HG03571 (cell line): ENCODE measurements around the gene MAP3K3.

Experiments used
- ATAC-seq: cut with Tn5 transposase; IDR thresholded peaks from one replicate; pipeline ENCODE4 v1.9.1; 2021; ENCODE audit not compliant: unreplicated experiment

MAP3K3 gene

GRCh38 chr17:63693411-63694113 is 71.3 kb downstream of the MAP3K3 start:
- ATAC-seq: no peak

- no peak for ATAC-seq
Observed at GRCh38 chr17:63694229-63694949, 72.2 kb downstream of the MAP3K3 start.

- ATAC-seq: no peak
Observed at GRCh38 chr17:63694950-63695773, 72.9 kb downstream of the MAP3K3 start.

GRCh38 chr17:63695889-63696288 is 73.7 kb downstream of the MAP3K3 start:
- no peak for ATAC-seq

GRCh38 chr17:63696381-63696961 is 74.3 kb downstream of the MAP3K3 start:
- no peak for ATAC-seq

- no peak for ATAC-seq
Observed at GRCh38 chr17:63697341-63698286, 75.4 kb downstream of the MAP3K3 start.

- ATAC-seq: no peak
Observed at GRCh38 chr17:63698381-63698885, 76.2 kb downstream of the MAP3K3 start.

- ATAC-seq: peak; percentile 22
Observed at GRCh38 chr17:63698886-63699637, 76.8 kb downstream of the MAP3K3 start.

GRCh38 chr17:63699638-63700527 is 77.7 kb downstream of the MAP3K3 start, which contains the start of gene LIMD2:
Gene LIMD2, minus strand, starts transcription at chr17:63700125. Its CDS starts 827 bp downstream, at chr17:63699298.
- peak; percentile 11 for ATAC-seq

GRCh38 chr17:63700528-63701455 is 78.6 kb downstream of the MAP3K3 start:
- ATAC-seq: no peak

GRCh38 chr17:63701456-63701820 is 79.2 kb downstream of the MAP3K3 start:
- no peak for ATAC-seq

GRCh38 chr17:63701868-63702720 is 79.9 kb downstream of the MAP3K3 start:
- no peak for ATAC-seq

GRCh38 chr17:63702721-63703015 is 80.5 kb downstream of the MAP3K3 start:
- no peak for ATAC-seq

- no peak for ATAC-seq
Observed at GRCh38 chr17:63703029-63703428, 80.8 kb downstream of the MAP3K3 start.

- ATAC-seq: no peak
Observed at GRCh38 chr17:63703556-63704258, 81.5 kb downstream of the MAP3K3 start.

GRCh38 chr17:63704259-63704576 is 82.0 kb downstream of the MAP3K3 start:
- ATAC-seq: no peak
